SHP77 (cell line): ENCODE measurements around the gene ENG.

Experiments used
- DNase-seq, 2 experiments: peaks; one replicate each; lab custom pipeline; 2025; lab: John Stamatoyannopoulos, UW

ENG gene

DNA sequence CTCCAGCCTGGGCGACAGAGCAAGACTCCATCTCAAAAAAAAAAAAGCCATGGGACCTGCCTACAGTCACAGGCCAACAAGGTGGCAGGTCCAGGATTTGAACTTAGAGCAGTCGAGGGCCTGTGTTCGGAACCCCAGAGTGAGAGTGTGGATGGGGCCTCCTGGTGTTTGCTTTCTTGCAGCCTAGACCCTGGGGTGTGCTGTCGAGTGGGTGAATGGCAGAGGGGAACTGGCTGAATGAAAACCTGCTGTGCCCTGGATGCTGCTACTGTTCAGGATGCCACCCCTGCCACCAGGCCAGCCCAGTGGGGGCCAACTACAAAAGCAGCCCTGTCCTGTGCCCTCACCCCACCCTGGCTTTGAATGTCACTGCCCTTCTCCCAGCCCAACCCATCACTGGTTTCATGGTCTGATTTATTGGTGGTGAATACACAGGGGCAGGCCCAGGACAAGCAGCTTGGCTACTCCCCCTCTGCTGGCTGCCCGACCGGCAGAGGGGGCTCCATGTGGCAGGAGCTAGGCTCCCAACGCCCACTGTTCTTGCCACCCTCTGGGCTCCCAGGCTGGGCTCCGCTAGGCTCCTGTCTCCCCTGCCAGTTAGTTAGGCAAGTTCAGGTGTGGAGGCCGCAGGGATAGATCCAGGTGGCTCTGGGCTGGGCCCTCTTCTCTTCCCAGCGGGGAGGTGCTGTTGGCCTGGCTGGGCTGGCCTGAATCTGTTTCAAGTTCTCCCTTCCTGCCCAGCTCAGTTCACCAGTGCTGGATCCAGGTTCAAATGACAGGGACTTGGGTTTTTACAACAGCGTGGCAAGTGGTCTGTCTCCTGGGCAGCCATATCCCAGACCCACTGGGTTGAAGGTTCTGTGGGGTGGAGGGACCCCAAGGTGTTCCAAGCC is 39.6 kb downstream of the ENG start:
- no peak for DNase-seq

DNA sequence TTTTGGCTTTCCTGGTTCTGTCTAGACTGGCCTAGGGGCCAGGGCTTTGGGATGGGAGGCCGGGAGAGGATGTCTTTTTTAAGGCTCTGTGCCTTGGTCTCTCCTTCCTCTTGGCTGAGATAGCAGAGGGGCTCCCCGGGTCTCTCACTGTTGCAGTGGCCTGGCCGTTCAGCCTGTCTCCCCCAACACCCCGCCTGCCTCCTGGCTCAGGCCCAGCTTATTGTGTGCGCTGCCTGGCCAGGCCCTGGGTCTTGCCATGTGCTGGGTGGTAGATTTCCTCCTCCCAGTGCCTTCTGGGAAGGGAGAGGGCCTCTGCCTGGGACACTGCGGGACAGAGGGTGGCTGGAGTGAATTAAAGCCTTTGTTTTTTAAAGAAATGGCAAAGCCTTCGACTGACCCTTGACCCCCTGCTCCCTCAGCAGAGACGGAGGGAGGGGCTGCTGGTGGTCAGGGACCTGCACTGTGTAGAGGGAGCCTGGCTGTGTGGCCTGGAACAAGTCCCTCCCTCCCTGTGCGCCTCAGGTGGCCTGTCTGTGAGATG is 40.7 kb downstream of the ENG start:
- no peak for DNase-seq

DNA sequence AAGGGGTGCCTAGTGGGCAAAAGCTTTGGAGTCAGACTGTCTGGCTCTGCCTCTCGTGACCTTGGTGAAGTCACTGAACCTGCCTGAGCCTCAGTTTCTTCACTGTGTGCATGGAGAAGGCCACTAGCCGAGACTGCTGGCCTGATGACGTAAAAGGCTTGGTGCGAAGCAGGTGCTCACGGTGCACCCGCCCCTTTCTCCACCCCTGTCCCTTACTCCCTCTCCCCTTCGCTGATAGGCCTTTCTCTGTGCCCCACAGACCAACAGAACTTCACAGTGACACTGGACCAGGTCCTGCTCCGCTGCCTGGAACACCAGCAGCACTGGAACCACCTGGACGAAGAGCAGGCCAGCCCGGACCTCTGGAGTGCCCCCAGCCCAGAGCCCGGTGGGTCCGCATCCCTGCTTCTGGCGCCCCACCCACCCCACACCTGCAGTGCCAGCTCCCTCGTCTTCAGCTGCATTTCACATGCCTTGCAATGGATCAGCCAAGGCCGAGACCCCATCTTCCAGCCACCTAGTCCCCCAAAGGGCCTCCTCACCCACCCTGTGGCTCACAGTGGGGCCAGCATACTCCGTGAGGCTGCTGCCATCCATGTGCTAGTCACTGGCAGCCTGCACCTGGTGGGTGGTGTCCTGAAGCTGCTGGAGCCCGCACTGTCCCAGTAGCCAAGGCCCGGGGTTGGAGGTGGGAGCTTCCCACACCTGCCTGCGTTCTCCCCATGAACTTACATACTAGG is 41.4 kb downstream of the ENG start:
- DNase-seq, result no peak

DNA sequence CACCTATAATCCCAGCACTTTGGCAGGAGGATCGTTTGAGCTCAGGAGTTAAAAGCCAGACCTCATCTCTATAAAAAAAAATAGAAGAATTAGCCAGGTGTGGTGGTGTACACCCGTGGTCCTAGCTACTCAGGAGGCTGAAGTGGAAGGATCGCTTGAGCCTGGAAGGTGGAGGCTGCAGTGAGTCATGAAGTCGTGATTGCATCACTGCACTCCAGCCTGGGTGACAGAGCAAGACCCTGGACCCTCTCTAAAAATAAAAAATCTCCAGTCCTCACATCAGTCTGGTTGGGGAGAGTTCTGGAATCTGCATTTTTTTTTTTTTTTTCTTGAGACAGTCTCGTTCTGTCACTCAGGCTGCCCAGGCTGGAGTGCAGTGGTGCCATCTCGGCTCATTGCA is 42.4 kb downstream of the ENG start:
- no peak for DNase-seq

DNA sequence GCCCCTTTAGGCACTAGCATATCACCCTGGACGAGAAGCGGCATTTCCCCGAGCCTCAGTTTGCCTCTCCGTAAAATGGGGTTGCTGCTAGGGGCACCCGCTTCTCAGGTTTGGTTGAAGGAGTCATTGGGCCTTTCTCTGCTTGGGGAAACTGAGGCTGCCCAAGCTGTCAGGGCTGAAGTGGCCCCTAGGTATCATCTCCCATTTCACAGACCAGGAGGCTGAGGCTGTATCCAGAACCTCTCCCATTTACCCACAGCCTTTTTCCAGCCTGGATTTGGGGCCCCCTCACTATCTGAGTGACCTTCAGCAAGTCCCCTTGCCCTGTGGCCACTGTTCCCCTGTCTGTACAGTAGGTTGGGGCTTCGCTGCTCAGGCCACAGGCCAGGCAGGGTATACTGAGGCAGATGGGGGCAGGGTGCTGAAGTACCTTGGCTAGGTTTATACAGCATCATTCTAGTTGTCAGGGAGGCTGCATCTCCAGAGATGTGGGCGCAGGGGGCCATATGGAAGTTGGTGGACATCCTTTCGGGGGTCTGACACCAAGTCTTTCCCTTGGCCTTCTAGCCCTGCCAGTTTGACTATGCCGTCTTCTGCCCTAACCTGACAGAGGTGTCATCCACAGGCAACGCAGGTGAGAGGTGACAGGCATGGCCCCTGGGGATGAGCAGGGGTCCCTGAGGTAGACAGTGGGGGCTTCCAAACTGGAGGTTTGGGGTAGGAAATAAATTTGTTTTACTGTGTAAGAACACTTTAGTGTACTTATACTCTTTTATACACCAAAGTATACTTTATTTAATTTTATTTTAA is 43.9 kb downstream of the ENG start:
- DNase-seq, result no peak

DNA sequence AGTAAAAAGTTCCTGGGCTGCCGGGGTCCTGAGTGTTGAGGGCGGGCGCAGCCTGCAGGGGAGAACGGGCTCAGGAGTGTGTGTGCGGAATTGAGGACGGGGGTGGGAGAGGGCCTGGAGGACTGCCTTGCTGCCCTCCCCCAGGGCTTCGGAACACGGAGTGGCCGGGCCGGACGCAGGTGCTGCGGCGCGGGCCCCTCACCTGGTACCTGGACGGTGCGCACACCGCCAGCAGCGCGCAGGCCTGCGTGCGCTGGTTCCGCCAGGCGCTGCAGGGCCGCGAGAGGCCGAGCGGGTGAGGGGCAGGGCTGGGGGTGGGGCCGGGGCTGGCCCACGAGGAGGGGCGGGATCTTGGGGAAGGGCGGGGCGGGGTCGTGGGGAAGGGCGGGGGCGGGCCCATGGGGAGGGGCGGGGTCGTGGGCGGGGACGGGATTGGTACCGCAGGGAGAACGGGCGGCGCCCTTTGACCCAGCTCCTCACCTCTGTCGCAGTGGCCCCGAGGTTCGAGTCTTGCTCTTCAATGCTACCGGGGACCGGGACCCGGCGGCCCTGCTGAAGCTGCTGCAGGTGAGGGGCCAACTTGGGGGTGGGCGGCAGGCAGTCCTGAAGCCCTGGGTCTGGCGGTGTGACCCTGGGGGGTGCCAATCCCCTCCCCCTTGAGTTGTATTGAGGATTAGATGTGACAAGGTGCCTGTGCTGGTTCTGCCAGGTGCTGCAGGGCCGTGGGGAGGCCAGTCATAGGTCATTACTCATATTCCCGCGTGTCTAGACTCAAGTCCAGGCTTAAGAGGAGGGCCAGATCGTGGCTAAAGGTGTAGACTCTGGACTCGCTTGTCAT is 44.7 kb downstream of the ENG start:
- no peak for DNase-seq

DNA sequence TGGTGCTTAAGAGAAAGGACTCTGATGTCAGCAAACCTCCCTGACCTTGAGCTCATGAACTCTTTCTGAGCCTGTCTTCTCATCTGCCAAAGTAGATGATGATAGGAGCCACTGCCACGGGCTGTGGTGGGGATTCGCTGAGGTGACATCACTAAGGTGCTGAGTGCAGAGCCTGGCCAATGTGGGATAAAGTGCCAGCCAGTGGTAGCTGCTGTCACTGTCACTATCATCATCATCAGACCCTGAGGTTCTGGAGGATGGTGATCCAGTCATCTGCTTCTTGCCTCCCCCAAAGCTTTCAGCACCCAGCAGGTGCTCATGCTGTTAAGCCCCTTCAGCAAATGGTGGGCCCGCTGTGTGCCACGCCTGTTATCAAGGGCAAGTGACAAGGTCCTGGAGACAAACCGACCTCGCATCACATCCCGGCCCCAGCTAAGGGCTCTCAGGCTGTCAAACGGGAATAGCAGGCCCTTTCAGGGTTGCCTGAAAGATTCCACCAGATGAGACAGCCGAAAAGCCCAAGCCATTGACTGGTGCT is 45.4 kb downstream of the ENG start:
- DNase-seq, result no peak

DNA sequence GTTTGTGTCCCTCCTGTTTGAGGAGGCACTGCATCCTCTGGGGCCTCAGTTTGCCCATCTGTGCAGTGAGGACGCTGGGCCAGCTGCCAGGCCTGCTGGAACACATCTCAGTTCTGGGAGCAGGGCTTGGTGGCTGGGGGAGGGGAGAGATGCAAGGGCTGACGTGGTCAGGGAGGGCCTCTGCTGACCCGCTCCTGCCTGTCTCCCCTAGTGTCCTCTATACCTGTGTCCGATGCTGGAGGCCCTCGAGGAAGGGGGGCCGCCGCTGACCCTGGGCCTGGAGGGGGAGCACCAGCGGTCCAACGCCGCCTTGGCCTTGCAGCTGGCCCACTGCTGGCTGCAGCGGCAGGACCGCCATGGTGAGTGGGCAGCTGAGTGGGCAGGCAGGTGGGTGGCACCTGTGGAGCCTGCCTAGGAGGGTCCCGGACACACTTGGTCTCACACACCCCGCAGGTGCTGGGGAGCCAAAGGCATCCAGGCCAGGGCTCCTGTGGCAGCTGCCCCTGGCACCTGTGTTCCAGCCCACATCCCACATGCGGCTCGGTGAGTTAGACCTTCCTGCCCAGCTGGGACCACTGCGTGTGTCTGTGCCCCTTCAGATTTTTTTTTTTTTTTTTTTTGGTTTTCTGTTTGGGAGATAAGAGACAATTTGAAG is 46.0 kb downstream of the ENG start:
- no peak for DNase-seq

DNA sequence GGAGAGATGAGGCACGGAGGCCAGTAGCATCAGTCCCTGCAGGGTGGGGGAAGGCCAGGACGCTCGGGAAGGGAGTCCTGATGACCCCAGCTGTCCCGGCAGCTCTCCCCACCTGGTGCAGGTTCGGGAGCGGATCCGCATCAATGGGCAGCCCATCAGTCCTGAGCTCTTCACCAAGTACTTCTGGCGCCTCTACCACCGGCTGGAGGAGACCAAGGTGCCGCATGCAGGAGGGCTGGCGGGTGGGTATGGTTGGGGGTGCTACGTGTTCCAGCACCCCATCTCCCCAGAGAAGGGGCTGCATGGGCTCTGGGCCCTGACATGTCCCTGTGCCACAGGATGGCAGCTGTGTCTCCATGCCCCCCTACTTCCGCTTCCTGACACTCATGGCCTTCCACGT is 47.6 kb downstream of the ENG start:
- no peak for DNase-seq

DNA sequence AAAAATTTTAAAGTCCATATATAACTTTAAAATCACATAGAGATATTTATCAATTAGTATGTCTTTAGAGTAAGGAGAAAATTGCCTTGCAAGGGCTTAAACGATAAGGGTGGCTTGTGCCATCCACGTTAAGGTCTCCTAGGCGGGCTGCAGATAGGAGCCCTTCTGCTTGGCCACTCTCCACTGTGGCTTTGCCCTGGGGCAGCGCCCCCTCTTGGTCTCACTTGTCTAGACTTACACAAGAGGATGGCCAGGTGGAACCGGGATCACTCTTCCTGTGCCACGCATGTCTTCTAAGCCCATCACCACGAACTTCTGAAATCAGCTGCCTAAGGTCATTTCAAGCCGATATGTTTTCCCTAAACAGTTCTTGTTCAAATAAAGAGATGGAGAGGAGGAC is 48.8 kb downstream of the ENG start:
- peak; percentile 28 to 66 for DNase-seq

DNA sequence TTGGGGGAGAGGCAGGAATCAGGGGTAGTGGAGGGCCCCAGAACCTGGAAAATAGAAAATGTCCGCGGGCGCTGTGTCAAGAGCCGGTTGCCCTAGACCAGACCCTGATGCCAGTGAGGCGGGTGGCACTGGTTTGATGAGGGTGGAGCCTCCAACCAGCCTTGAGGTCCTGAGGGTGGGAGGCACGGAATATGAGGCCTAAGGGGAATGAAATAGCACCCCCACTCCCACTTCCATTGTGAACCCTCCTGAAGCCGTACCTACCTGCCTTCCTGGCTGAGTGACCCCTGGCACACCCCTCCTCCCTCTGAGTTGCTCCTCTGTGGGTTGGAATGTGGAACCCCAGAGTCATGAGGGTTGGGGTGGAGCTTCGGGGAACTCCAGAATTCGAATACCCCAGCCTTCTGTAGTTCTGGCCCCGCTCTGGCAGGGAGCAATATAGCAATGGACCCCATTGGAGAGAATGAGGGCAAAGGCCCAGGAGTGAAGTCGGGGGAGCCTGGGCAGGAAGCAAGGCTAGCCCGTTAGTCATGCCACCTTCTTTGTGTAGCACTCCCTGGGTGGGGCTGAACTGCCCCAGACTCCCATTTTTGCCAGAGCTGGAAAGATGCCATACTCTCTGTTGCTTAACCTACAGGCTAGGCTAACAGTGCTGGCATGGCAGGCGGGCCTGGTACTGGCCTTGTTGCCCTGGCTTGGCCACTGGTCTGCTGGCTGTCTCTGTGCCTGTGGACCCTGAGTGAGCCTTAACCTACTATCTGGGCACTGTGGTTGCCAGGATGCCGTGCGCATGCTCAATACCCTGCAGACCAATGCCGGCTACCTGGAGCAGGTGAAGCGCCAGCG is 50.7 kb downstream of the ENG start:
- DNase-seq, result no peak

DNA sequence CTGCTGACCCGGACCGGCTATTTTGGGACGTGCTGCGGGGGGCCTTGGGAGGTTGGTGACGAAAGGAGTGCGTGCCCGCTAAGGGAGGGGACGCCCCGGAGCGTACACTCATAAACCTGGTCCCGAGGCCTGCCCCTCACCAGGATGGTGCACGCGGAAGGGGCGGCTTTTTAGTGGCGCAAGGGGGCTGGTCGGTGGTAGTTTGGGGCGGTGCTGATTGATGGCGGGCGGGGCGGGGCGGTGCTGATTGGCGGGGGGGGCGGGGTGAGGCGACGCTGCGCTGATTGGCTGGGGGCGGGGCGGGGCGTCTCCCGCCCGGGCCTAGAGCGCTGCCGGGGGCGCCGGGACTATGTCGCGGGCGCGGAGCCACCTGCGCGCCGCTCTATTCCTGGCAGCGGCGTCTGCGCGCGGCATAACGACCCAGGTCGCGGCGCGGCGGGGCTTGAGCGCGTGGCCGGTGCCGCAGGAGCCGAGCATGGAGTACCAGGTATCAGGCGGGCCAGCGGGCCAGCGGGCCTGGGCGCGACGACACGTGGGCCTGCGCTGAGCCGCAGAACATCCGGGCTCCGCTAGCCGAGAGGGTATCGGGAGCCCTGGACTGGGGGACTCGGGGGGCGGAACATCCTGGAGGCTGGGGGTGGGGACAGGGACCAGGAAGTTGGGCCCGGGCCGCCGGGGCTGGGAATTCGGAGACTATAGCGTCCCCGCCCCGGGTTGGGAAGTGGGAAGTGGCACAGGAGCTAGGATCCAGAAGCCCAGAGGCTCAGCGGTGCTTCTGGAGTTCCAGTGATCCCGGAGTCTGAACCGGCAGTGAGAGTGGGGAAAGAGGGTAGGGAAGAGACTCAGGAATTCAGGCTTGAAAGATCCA is 51.6 kb downstream of the ENG start, which contains the start of gene FPGS:
FPGS (plus strand) TSS at position 307 of the 868 bp plus-strand sequence; CDS start at position 350, 43 bp downstream.
- DNase-seq, result peak; percentile 82 to 87

DNA sequence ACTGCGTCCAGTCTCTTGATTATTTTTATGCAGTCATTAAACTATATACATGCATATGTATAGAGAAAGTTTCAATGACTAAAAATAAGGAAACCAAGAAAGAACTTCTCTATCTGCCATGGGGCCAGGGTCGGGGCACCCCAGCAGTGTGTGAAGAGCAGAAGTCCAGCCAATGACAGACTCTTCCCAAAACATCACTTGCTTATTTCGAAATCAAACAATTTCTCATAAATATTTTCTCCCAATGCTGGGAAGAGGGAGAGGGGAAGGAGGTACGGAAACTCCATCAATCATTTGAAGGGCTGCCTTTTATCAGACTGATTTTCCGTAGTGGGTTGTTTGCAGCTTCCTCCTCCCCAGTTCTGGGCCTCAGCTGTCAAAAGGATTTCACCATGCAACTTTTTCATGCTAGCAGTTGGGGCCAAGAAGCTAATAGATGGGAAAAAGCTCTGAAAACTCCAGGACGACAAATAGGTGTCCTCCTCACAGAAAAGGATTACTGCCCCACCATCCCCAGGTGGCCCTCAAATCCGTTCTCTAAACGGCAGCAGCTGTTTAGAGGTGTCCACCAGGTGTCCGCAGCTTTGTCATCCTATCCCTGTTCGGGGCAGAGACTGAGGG is 52.4 kb downstream of the ENG start:
- DNase-seq, result no peak

DNA sequence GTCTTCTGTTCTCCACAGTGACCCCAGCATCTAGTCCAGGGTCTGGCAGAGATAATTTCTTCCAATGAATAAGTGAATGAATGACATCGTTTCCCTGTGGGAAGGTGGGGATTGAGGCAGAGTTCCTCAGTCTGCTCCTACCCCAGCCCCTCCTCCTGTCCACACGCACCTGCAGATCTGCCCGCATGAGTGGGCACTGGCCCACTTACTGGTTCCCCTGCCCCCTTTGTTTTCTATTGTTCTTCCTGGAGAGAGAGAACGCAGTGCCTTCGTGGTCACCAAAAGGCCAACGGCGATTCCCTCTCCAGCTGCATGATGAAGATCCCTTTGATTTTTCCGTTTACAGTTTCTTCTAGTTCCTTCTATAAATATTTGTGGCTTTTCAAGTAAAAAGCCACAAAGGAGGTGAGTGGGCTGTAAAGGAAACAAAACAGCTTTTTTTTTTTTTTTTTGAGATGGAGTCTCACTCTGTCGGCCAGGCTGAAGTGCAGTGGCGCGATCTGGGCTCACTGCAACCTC is 57.5 kb downstream of the ENG start:
- no peak for DNase-seq

DNA sequence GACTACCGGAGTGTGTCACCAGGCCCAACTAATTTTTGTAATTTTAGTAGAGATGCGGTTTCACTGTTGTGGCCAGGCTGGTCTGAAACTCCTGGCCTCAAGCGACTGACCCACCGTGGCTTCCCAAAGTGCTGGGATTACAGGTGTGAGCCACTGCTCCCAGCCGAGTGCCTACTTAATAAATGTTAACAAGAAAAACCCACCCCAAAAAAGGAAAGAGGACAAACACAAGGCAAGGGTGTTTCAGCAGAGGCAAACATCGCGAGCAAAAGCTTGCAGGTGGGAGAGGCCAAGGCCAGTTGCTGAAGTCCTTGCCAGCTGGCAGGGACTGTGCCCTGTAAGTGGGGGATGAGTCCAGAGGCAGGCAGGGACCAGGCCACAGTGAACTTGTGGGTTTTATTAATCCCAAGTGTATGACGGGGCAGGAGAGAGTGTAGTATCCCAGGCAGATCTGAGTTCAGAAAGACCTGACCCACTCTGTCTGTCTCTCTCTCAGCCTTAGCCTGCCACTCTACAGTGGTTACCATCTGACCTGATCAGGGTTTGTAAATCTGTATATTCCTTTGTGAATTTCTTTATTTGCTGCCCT is 58.1 kb downstream of the ENG start:
- peak; percentile 49 to 72 for DNase-seq

DNA sequence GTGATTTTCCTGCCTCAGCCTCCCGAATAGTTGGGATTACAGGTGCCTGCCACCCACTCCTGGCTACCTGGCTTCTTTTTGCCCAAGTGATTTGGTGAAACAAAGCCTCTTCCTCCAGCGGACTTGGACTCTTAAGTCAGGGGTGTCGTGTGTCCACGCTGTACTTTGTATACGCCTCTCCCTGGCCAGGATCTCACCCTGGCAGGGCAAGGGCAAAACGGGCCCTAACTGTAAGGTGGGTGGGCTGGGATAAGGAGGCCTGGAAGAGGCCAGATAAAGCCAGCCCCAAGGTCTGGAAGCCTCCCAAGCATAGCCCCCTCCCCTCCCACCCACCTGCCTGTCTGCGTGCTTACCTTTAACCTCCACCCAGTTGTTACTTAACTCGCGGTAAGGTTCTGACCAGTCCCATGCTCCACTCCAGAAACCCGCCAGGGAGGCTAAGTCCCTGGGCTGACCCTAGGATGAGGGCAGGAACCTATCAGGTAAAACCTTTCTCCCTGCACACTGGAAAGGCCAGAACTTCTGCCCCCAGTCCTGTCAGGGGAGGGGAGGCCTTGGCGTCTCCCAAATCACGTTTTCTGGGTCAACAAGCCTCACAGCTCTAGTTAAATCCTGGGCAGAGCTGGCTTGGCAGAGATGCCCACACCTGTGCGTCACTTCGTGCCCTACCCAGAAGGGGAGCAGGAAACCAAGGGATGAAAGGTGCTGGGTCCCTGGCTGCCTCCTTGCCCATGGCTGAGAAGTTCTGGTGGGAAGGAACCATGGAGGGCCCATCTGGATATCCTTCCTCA is 60.3 kb downstream of the ENG start:
- DNase-seq, result no peak
